Right lobe of liver (tissue), 4 donors: Measurements from ENCODE around the gene LCNL1.

ENCODE experiments used
- CTCF ChIP-seq, 4 donors: fragments of 200-600 bp in 3 of 4; fragments of 450-650 bp in 1 of 4; IDR thresholded peaks; one replicate each; pipeline versions ENCODE4 v1.5.1 to v1.8.0; 2016 to 2022; ENCODE audit warnings: antibody characterized with exemption in 4 of 4, mild to moderate bottlenecking in 2 of 4
- POLR2A ChIP-seq: fragments of 450-650 bp; IDR thresholded peaks from one replicate; pipeline ENCODE4 v1.6.1; 2017; ENCODE audit warnings: antibody characterized with exemption, mild to moderate bottlenecking
- donor health status: DM: no; HTN: no; CAD: no.
- donor health status: DM: no; HTN: no; CAD: no.
- donor health status: DM: no; HTN: yes; CAD: no.

GRCh38 chr9:136960212-136960937 lies 22.4 kb upstream of the LCNL1 start:
- TF ChIP-seq CTCF (IDR thresholded peaks at IDR 0.05) (no peak), POLR2A (no peak)
